ENCODE results near the gene PPP1R9B. TPM values are rescaled to one million over a fixed set of nuclear protein-coding genes. Genes with fewer than 3 reads are reported as not detected.

The PPP1R9B gene
- total RNA-seq, 1 experiment from 2014 or later: 23.0 TPM

DNA sequence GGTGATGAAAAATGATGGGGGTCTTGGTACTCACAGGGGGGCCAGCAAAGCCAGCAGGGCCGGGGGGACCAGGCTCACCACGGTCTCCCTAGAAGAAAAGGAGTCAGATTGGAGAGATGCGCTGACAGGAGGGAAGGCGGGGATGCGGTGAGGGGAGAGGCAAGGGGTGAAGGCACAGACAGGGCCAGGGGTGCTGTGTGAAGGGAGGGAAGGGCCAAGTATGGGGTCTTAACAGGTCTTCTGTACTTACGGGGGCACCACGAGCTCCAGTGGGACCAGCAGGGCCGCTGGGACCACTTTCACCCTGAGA lies 39.8 kb upstream of the PPP1R9B start:
- H3T11ph ChIP-seq (ENCODE audit: low read length): no peak overlapping the region
- H3K4me1 Mint-ChIP-seq: peaks cover 2% of the 10 kb centered on the region in 2 experiments; a peak in 2 of 4 replicates
- no peak overlapping the region for H2BK12ac ChIP-seq (ENCODE audit: insufficient read length, low read depth, low read length)
- H3K27me3 Mint-ChIP-seq (ENCODE audit: low read depth): no peaks in the 10 kb centered on the region
- no peaks in the 10 kb centered on the region for H3K4me1 ChIP-seq (ENCODE audit: insufficient read depth, low read length)
- H2AK5ac ChIP-seq (ENCODE audit: insufficient read length, low read length): no peak overlapping the region
- no CpG with 5 or more reads among the region's 8 CpGs for WGBS (ENCODE audit: extremely low coverage, insufficient read length, low lambda C conversion rate)
- TF ChIP-seq, protein P1, sequence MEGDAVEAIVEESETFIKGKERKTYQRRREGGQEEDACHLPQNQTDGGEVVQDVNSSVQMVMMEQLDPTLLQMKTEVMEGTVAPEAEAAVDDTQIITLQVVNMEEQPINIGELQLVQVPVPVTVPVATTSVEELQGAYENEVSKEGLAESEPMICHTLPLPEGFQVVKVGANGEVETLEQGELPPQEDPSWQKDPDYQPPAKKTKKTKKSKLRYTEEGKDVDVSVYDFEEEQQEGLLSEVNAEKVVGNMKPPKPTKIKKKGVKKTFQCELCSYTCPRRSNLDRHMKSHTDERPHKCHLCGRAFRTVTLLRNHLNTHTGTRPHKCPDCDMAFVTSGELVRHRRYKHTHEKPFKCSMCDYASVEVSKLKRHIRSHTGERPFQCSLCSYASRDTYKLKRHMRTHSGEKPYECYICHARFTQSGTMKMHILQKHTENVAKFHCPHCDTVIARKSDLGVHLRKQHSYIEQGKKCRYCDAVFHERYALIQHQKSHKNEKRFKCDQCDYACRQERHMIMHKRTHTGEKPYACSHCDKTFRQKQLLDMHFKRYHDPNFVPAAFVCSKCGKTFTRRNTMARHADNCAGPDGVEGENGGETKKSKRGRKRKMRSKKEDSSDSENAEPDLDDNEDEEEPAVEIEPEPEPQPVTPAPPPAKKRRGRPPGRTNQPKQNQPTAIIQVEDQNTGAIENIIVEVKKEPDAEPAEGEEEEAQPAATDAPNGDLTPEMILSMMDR (conservative IDR thresholded peaks at IDR 0.05): no peak
- no peaks in the 10 kb centered on the region for H3K9me3 Mint-ChIP-seq
- no peak overlapping the region for H3K56ac ChIP-seq (ENCODE audit: insufficient read length, low read depth, low read length)
- H3K4ac ChIP-seq (ENCODE audit: low read depth, low read length): no peak overlapping the region
- H2AFZ ChIP-seq (ENCODE audit: low read length): no peak overlapping the region
- no peak overlapping the region for H3K14ac ChIP-seq (ENCODE audit: insufficient read depth, low read length)
- no peaks in the 10 kb centered on the region for H3K23me2 ChIP-seq (ENCODE audit: insufficient read length, low read depth, low read length, poor library complexity, severe bottlenecking)
- no peak overlapping the region for H2BK15ac ChIP-seq (ENCODE audit: low read depth, low read length)
- no peak overlapping the region for H3K23ac ChIP-seq (ENCODE audit: insufficient read length, low read depth, low read length)
- no peaks in the 10 kb centered on the region for H3K27me3 ChIP-seq (ENCODE audit: insufficient read depth, low read length)
- no peak overlapping the region for H4K5ac ChIP-seq (ENCODE audit: insufficient read length, low read depth, low read length)
- H4K91ac ChIP-seq (ENCODE audit: insufficient read length, low read depth, low read length): no peak overlapping the region
- no peak overlapping the region for H3K4me3 Mint-ChIP-seq
- no peak overlapping the region for H3K9ac ChIP-seq (ENCODE audit: extremely low read depth, insufficient read length, low read length)
- no peak for DNase-seq
- H2BK120ac ChIP-seq (ENCODE audit: low read depth, low read length, poor library complexity, severe bottlenecking): no peak overlapping the region
- no peak overlapping the region for H3K4me2 ChIP-seq (ENCODE audit: insufficient read depth, insufficient read length, low read length)
- no peaks in the 10 kb centered on the region for H3K79me1 ChIP-seq (ENCODE audit: insufficient read depth, low read depth, low read length, poor library complexity, severe bottlenecking)
- H3K27ac ChIP-seq (ENCODE audit: insufficient read length, low read depth, low read length): no peak overlapping the region
- H2BK20ac ChIP-seq (ENCODE audit: low read depth, low read length, poor library complexity, severe bottlenecking): no peak overlapping the region
- no peak overlapping the region for H3K18ac ChIP-seq (ENCODE audit: insufficient read length, low read depth, low read length)
- no peaks in the 10 kb centered on the region for H3K79me2 ChIP-seq (ENCODE audit: insufficient read depth, low read length)
- H3K27ac Mint-ChIP-seq: no peak overlapping the region
- no peaks in the 10 kb centered on the region for H4K20me1 ChIP-seq (ENCODE audit: control insufficient read depth, insufficient read depth, insufficient read length)
- no peaks in the 10 kb centered on the region for H3K9me3 ChIP-seq (ENCODE audit: control insufficient read depth, low read depth, low read length)
- H2BK5ac ChIP-seq (ENCODE audit: insufficient read length, low read length): no peak overlapping the region
- no peak overlapping the region for H4K8ac ChIP-seq (replicated peaks; ENCODE audit: insufficient read length, low read depth, low read length)
- peaks cover 5 to 82% (median 74%) of the 10 kb centered on the region in 3 experiments; a peak in 6 of 7 replicates for H3K36me3 Mint-ChIP-seq (ENCODE audit: insufficient read depth in 1 of 3, low read depth in 3 of 3)
